RPMI7951 (cell line): Measurements from ENCODE around the gene KIAA1755. TPM values are rescaled to one million over a fixed set of nuclear protein-coding genes. Genes with fewer than 3 reads are reported as not detected.

Source experiments
- DNase-seq: peaks from one replicate; pipeline ENCODE4 v3.0.0-alpha.2; 2012; ENCODE audit warnings: low read depth
- total RNA-seq: library from RNA; depleted of rRNA; stranded (reverse); fragments of >200 nt; shearing (Covaris generic); gene quantifications from 2 replicates; pipeline ENCODE4 v1.2.3, GENCODE V29; 2014

Gene KIAA1755
- total RNA-seq, 1 experiment from 2014 or later: 1.1 TPM

- no peak for DNase-seq
Measured at GRCh38 chr20:38238829-38239228, 21.7 kb downstream of the KIAA1755 start.

DNA sequence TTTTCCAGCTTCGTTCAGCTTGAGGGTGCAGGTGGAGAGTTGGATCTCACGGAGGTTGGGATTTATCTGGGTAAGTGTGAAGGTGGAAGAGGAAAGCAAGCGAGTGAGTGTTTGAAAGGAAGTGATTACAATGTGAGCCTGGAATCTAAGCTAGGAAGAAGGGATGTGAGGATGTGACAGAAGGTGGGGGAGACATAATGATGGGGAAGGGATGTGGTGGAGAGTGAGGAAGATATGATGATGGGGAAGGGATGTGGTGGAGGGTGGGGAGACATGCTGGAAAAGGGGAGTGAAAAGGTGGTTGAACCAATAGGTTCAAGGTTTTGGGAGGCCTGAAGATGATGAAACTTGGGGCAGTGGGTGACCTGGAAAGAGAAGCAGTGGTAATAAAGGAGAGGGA is 23.2 kb downstream of the KIAA1755 start:
- no peak for DNase-seq

DNA sequence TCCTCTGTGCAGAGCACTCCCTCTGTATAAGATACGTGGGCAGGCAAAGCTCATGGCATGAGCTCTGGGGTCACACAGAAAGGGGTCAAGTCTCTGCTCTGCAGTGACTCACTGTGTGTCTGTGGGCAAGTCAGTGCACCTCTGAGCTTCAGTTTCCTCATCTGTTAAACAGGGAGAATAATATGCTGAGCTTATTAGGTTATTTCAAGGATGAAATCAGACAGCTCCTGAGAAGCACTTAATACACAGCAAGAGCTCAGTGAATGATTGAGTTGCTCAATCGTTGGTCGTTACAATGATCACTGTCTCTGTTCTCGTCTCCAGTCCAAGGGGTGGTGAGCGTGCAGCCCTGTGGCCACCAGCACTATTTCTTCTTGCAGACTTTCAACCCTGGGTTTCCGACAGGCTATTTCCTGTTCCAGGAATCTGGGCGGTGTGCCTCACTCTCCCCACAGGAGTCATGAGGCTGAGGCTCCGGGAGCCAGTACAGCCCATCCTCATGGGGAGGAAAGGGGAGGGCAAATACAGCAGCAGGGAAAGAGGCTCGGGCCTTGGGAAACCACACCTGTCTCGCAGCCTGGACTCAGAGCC is 28.9 kb downstream of the KIAA1755 start:
- DNase-seq: peak; percentile 53

- DNase-seq: no peak
Measured at GRCh38 chr20:38230957-38231526, 29.5 kb downstream of the KIAA1755 start.

DNA sequence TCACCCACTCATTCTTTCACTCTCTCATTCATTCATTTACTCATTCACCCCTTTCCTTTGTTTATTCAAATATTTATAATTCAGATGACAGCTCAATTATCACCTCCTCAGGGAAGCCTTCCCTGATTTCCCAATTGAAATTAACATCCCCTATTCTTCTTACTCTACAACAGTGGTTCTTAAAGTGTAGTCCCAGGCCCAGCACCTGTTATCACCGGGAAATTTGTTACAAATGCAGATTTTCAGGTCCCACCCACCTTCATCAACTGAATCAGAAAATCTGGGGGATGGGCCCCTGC is 30.3 kb downstream of the KIAA1755 start:
- DNase-seq: no peak

GRCh38 chr20:38229376-38230252 is 30.9 kb downstream of the KIAA1755 start:
- DNase-seq: peak; percentile 55

- DNase-seq: peak; percentile 57
Measured at GRCh38 chr20:38228436-38228835, 32.1 kb downstream of the KIAA1755 start.

GRCh38 chr20:38227420-38228360 is 32.8 kb downstream of the KIAA1755 start:
- DNase-seq: peak; percentile 40

GRCh38 chr20:38226553-38226952 is 34.0 kb downstream of the KIAA1755 start:
- no peak for DNase-seq

DNA sequence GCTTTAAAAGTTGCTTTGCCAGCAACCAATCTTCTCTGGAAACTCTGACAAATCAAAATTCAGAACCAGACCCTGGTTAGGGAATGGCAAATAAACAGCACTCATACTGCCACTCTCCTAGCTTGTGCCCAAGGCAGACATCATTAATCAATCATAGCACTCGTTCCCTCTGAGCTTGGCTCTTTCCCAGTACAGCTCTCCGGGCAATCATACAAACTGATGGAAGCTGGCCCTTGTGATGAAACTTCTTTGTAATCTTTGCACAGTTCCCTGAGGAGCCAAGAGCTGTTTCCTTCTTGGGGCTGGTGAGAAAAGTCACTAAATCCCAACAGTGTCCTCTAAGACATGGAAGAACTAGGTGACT is 34.7 kb downstream of the KIAA1755 start:
- no peak for DNase-seq

GRCh38 chr20:38225240-38225899 is 35.2 kb downstream of the KIAA1755 start:
- DNase-seq: no peak

DNA sequence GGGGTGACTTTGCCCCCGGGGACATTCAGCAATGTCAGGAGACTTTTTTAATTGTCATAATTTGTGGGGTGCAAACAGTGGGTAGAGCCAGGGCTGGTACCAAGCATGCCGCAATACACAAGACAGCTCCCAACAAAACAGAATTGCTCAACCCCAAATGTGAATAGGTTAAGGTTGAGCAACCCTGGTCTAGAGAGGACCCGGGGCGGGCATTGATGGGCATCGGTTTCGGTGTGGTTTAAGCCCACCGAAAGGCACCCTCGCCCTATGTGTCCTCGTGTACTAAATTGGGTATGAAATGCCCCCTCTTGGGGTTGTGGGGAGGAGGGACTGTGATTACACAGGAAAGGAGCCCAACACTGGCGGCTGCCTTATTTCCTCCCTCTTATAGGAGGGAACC is 36.0 kb downstream of the KIAA1755 start:
- DNase-seq: no peak

DNA sequence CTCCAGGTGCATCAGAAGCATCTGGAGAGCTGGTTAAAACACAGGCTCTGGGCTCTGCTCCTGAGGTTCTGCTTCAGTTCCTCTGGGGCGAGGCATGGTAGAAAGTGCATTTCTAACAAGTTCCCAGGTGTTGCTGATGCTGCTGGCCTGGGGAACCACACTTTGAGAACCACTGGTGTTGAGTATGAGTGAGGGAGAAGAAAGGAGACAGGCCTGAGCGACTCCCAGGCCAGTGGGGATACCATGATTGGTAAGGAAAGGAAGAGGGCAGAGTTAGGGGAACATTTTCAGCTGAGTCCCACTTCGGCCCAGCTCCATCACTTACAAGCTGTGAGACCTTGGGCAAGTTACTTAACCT is 36.8 kb downstream of the KIAA1755 start:
- no peak for DNase-seq

DNA sequence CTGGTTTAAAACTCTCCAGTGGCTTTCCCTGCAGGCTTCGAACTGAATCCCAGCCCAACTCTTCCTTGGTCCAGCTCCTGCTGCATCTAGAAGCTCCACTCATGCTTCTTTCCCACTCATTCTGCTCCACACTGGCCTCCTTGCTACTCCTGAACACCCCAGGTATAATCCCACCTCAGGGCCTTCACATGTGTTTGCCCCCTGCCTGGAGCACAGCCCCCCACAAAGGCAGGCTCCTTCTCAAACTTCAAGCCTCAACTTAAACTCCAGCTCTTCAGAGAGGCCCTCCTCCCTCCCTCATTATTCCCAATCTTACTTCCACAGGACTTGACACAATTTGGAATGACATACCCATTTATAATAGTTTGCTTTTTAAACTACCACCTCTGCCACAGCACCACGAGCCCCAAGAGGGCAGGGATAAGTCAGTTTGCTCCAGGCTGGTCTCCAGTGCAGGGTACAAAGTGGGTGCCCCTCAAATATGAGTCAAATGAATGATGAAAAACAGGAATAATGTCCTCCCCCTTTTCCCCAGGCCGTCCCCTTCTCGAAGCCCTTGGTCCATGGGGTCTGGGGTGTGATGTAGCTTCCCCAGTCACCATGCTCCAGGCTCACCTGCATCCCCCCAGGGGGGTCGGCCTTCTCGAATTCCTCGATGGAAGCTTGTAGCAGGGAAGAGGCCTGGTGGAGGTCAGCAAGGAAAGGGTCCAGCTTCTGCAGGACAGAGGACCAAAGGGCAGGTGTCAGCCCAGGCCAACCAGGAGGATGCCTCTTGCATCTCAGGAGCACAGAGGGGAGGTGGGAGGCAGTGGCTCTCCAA is 37.4 kb downstream of the KIAA1755 start:
- DNase-seq: no peak

DNA sequence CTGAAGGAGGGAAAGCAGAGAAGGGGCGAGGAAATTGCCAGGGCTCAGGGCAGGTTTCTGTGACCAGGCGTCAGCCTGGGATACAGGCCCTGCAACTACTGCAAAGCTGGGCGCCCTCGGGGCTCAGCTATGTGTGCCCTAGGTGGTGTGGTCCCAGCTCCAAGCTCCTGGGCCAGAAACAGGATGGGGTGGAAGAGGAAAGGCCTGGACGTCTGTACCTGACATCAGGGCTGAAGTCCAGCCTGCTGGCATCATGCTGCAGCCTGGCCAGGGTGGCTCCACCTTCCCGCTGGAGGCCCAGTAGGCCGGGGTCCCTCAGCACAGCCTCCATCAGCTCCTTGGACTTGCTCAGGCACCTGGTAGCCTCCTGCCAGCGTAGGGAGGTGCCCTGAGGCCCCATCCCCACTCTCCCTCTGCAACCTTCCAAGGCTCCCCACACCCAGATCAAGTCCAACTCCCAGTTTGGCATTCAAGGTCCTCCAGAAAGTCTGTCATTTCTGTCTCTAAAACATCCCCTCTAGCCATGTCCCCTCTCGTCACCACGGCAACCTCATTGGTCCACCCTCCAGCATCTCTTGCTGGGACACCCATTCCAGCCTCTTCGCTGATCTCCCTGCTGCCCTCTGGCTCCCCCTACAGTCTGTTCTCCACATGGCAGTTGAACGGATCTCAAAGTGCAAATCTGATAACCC is 38.2 kb downstream of the KIAA1755 start:
- peak; percentile 69 for DNase-seq

- peak; percentile 84 for DNase-seq
Measured at GRCh38 chr20:38221119-38221589, 39.4 kb downstream of the KIAA1755 start.

GRCh38 chr20:38220587-38221118 is 39.9 kb downstream of the KIAA1755 start:
- no peak for DNase-seq

GRCh38 chr20:38219006-38219950 is 41.3 kb downstream of the KIAA1755 start:
- no peak for DNase-seq

GRCh38 chr20:38218566-38218885 is 42.0 kb downstream of the KIAA1755 start:
- peak; percentile 75 for DNase-seq
